GM19467 (cell line): Measurements from ENCODE around the gene RSRP1.
"Not testable (repeated sequence)": the region's sequence is repeated elsewhere in the genome, so short reads cannot be mapped to it uniquely, and the experiment has no call there.

Experiments
- ATAC-seq: cut with Tn5 transposase; IDR thresholded peaks from one replicate; pipeline ENCODE4 v1.9.1; 2021; ENCODE audit warnings: mild to moderate bottlenecking, moderate library complexity; ENCODE audit not compliant: unreplicated experiment

RSRP1 gene

GRCh38 chr1:25257196-25257595 is 9.9 kb upstream of the RSRP1 start:
- ATAC-seq = no peak

- no peak for ATAC-seq
Observed at GRCh38 chr1:25256578-25256965, 9.3 kb upstream of the RSRP1 start.

GRCh38 chr1:25255706-25256577 is 8.7 kb upstream of the RSRP1 start:
- ATAC-seq = no peak

- ATAC-seq = no peak
Observed at GRCh38 chr1:25253911-25254310, 6.7 kb upstream of the RSRP1 start.

GRCh38 chr1:25247829-25248754 is 838 bp upstream of the RSRP1 start:
- no peak for ATAC-seq

- peak; percentile 6 for ATAC-seq
Observed at GRCh38 chr1:25246600-25247023, 642 bp downstream of the RSRP1 start.

- ATAC-seq = peak; percentile 5
Observed at GRCh38 chr1:25245809-25246599, 1.2 kb downstream of the RSRP1 start.

GRCh38 chr1:25245393-25245792 is 1.9 kb downstream of the RSRP1 start:
- no peak for ATAC-seq

- ATAC-seq = no peak
Observed at GRCh38 chr1:25243907-25244306, 3.3 kb downstream of the RSRP1 start.

- peak; percentile 64 for ATAC-seq
Observed at GRCh38 chr1:25239681-25240541, 7.3 kb downstream of the RSRP1 start.

- no peak for ATAC-seq
Observed at GRCh38 chr1:25238046-25238445, 9.2 kb downstream of the RSRP1 start.

GRCh38 chr1:25236261-25236660 is 11.0 kb downstream of the RSRP1 start:
- not testable (repeated sequence) for ATAC-seq

- ATAC-seq = not testable (repeated sequence)
Observed at GRCh38 chr1:25235411-25235810, 11.8 kb downstream of the RSRP1 start.

- ATAC-seq = no peak
Observed at GRCh38 chr1:25232866-25233784, 14.1 kb downstream of the RSRP1 start.

GRCh38 chr1:25232027-25232865 is 15.0 kb downstream of the RSRP1 start, which contains the start of gene SYF2:
Gene SYF2 (minus strand): TSS chr1:25232502. CDS start chr1:25232467, 35 bp downstream.
- ATAC-seq = peak; percentile 76

- no peak for ATAC-seq
Observed at GRCh38 chr1:25223471-25223870, 23.8 kb downstream of the RSRP1 start.

GRCh38 chr1:25222606-25223005 is 24.6 kb downstream of the RSRP1 start:
- ATAC-seq = no peak

GRCh38 chr1:25220666-25221065 is 26.6 kb downstream of the RSRP1 start:
- ATAC-seq = no peak
